T-helper 2 cell (primary cell): ENCODE measurements around the gene WWOX.
A peak's percentile ranks its signal among the peaks of the same experiment; 100 is the strongest.

ENCODE experiments used
- DNase-seq, 5 experiments: peaks; one replicate each; pipeline versions ENCODE4 v3.0.0 to v3.0.0-alpha.2; 2012 to 2022

The WWOX gene

GRCh38 chr16:78364556-78364880 lies 265.1 kb downstream of the WWOX start:
- DNase-seq = no peak

GRCh38 chr16:78365366-78365765 lies 265.9 kb downstream of the WWOX start:
- DNase-seq = no peak

GRCh38 chr16:78368121-78369102 lies 269.0 kb downstream of the WWOX start:
- DNase-seq = peak in 1 of 5 experiments; percentile 2

GRCh38 chr16:78372277-78372676 lies 272.8 kb downstream of the WWOX start:
- DNase-seq = no peak

- no peak for DNase-seq
Observed at GRCh38 chr16:78375055-78375679, 275.7 kb downstream of the WWOX start.

- DNase-seq = no peak
Observed at GRCh38 chr16:78376452-78376851, 277.0 kb downstream of the WWOX start.

- no peak for DNase-seq
Observed at GRCh38 chr16:78377312-78377711, 277.9 kb downstream of the WWOX start.

- DNase-seq = no peak
Observed at GRCh38 chr16:78381060-78381459, 281.6 kb downstream of the WWOX start.

- DNase-seq = no peak
Observed at GRCh38 chr16:78383118-78383517, 283.7 kb downstream of the WWOX start.

GRCh38 chr16:78385086-78385805 lies 285.8 kb downstream of the WWOX start:
- no peak for DNase-seq

- DNase-seq = no peak
Observed at GRCh38 chr16:78386557-78387324, 287.3 kb downstream of the WWOX start.

GRCh38 chr16:78389009-78389498 lies 289.6 kb downstream of the WWOX start:
- DNase-seq = no peak

GRCh38 chr16:78390092-78390491 lies 290.6 kb downstream of the WWOX start:
- DNase-seq = no peak

GRCh38 chr16:78390508-78391324 lies 291.3 kb downstream of the WWOX start:
- DNase-seq = no peak

- DNase-seq = no peak
Observed at GRCh38 chr16:78392585-78393195, 293.2 kb downstream of the WWOX start.

GRCh38 chr16:78395035-78395434 lies 295.6 kb downstream of the WWOX start:
- DNase-seq = no peak

- DNase-seq = no peak
Observed at GRCh38 chr16:78396046-78396445, 296.6 kb downstream of the WWOX start.

GRCh38 chr16:78396673-78397072 lies 297.2 kb downstream of the WWOX start:
- DNase-seq = no peak

GRCh38 chr16:78399384-78399783 lies 299.9 kb downstream of the WWOX start:
- no peak for DNase-seq

GRCh38 chr16:78402833-78403232 lies 303.4 kb downstream of the WWOX start:
- DNase-seq = no peak

- no peak for DNase-seq
Observed at GRCh38 chr16:78405040-78405439, 305.6 kb downstream of the WWOX start.
